Measurements from ENCODE around the gene TMIGD1. TPM values are rescaled to one million over a fixed set of nuclear protein-coding genes. Genes with fewer than 3 reads are reported as not detected.

TMIGD1 gene
- total RNA-seq, 1 experiment from 2014 or later = not detected

- no peaks in the 10 kb centered on the region for H3K36me3 ChIP-seq (ENCODE audit: control insufficient read depth in 1 of 2, insufficient read depth in 2 of 2, low read length in 2 of 2)
- no peak overlapping the region for H3K4me3 ChIP-seq (replicated peaks in 1 of 2; ENCODE audit: low read depth in 1 of 2, low read length in 2 of 2)
- no peak overlapping the region for H3K9ac ChIP-seq (ENCODE audit: low read length)
- intact Hi-C loops (cut with micrococcal nuclease) = no loop called here
- H3K27me3 ChIP-seq (ENCODE audit: insufficient read depth, low read length) = no peaks in the 10 kb centered on the region
- H3K9me3 ChIP-seq (ENCODE audit: control insufficient read depth in 1 of 2, insufficient read depth in 1 of 2, low read depth in 1 of 2, low read length in 2 of 2) = no peaks in the 10 kb centered on the region
- RAD21 ChIA-PET (ENCODE audit: low non-redundant PET in 1 of 2, low total read pairs in 2 of 2, uncharacterized antibody in 2 of 2, unreplicated experiment in 2 of 2) = no interaction called here
- no peaks in the 10 kb centered on the region for H4K20me1 ChIP-seq (ENCODE audit: insufficient read depth)
- H3K4me2 ChIP-seq (ENCODE audit: low read length) = no peak overlapping the region
- POLR2A ChIA-PET = no interaction called here
- no peak overlapping the region for H3K27ac ChIP-seq (ENCODE audit: low read depth, low read length)
- no peaks in the 10 kb centered on the region for H3K9me2 ChIP-seq (ENCODE audit: insufficient read depth)
- no peak for TF ChIP-seq ZFX (IDR thresholded peaks at IDR 0.05)
- no peak for TF ChIP-seq EZH2phosphoT487 (IDR thresholded peaks at IDR 0.05; ENCODE audit: borderline replicate concordance)
- TF ChIP-seq CTCF (IDR thresholded peaks at IDR 0.05 in 2 of 3, conservative IDR thresholded peaks at IDR 0.05 in 1 of 3; ENCODE audit: borderline replicate concordance in 1 of 3, insufficient read depth in 1 of 3, low read depth in 2 of 3, low read length in 2 of 3) = no peak
- TF ChIP-seq SP1 (IDR thresholded peaks at IDR 0.05; ENCODE audit: low read depth) = no peak
- no peak for TF ChIP-seq CBX3 (IDR thresholded peaks at IDR 0.05; ENCODE audit: low read depth)
- no peak for TF ChIP-seq RAD21 (IDR thresholded peaks at IDR 0.05; ENCODE audit: low read depth)
- no peak for TF ChIP-seq REST (IDR thresholded peaks at IDR 0.05; ENCODE audit: low read depth)
- TF ChIP-seq CEBPB (IDR thresholded peaks at IDR 0.05; ENCODE audit: low read depth) = no peak
- no peak for TF ChIP-seq MAX (IDR thresholded peaks at IDR 0.05)
- no peak for TF ChIP-seq POLR2AphosphoS5 (IDR thresholded peaks at IDR 0.05; ENCODE audit: low read depth, low read length)
- no peak for TF ChIP-seq POLR2A (IDR thresholded peaks at IDR 0.05; ENCODE audit: borderline replicate concordance, extremely low read depth, insufficient read depth, insufficient read length)
- H2AFZ ChIP-seq (ENCODE audit: low read depth, low read length, poor library complexity, severe bottlenecking) = no peak overlapping the region
- 0 out of 4 replicates have a peak, but pooled peaks cover 0 to 8% of the 10 kb centered on the region in 2 experiments for H3K4me1 ChIP-seq (ENCODE audit: control insufficient read depth in 1 of 2, insufficient read depth in 2 of 2, low read length in 2 of 2)
- CTCF ChIA-PET = interaction anchor here (2.0 kb wide), 1 partner anchor 9 kb away, joined by 5 read pairs; no protein-coding TSS in a partner anchor
- BruUV-seq (replicated peaks) = no TSS peak
- ATAC-seq (no peak), DNase-seq (ENCODE audit: low read depth, low spot score) (no peak)
- no peaks in the 10 kb centered on the region for H3K79me2 ChIP-seq (ENCODE audit: insufficient read depth, low read length)
Measured at GRCh38 chr17:30332057-30332542, 1.8 kb downstream of the TMIGD1 start.
